Stomach (tissue), 9 donors: ENCODE results near the gene CARD11. TPM values are rescaled to one million over a fixed set of nuclear protein-coding genes. Genes with fewer than 3 reads are reported as not detected.

Experiments
- DNase-seq, 2 donors: peaks; one replicate each; pipeline versions ENCODE4 v3.0.0 to v3.0.0-alpha.2; 2013 to 2019
- H3K27ac ChIP-seq, 5 donors: fragments of 200-600 bp in 4 of 5; sonication (generic) in 4 of 5; one replicate each; pipeline ENCODE4 v1.5.1; 2013 to 2019; ENCODE audit warnings: mild to moderate bottlenecking in 1 of 5, moderate library complexity in 1 of 5
- H3K27me3 ChIP-seq, 3 donors: fragments of 200-600 bp; sonication (generic); one replicate each; pipeline ENCODE4 v1.5.1; 2017 to 2019; ENCODE audit warnings: mixed run types in 1 of 3
- H3K36me3 ChIP-seq, 4 donors: fragments of 200-600 bp; sonication (generic); 1 replicate in 3 of 4; 2 replicates in 1 of 4; pipeline ENCODE4 v1.5.1; 2016 to 2019
- H3K4me1 ChIP-seq, 4 donors: fragments of 200-600 bp; sonication (generic); one replicate each; pipeline ENCODE4 v1.5.1; 2016 to 2019
- H3K4me3 ChIP-seq, 4 donors: fragments of 200-600 bp; sonication (generic) in 3 of 4; one replicate each; pipeline ENCODE4 v1.5.1; 2016 to 2019; ENCODE audit warnings: mild to moderate bottlenecking in 1 of 4
- H3K9me3 ChIP-seq, 4 donors: fragments of 200-600 bp; sonication (generic); one replicate each; pipeline ENCODE4 v1.5.1; 2016 to 2019
- CTCF ChIP-seq, 7 experiments: fragments of 450-650 bp in 4 of 7; fragments of 200-600 bp in 3 of 7; sonication (generic) in 3 of 7; IDR thresholded peaks; one replicate each; pipeline ENCODE4 v1.5.1; 2016 to 2019; ENCODE audit warnings: antibody characterized with exemption in 7 of 7, control low read depth in 2 of 7, mild to moderate bottlenecking in 1 of 7
- EP300 ChIP-seq: sonication (generic); formaldehyde crosslinking; IDR thresholded peaks from one replicate; pipeline ENCODE4 v1.6.1; 2017; ENCODE audit warnings: antibody characterized with exemption
- POLR2A ChIP-seq, 4 donors: fragments of 450-650 bp; IDR thresholded peaks; one replicate each; pipeline ENCODE4 v1.6.1; 2016; ENCODE audit warnings: antibody characterized with exemption in 4 of 4, control low read depth in 2 of 4, mild to moderate bottlenecking in 1 of 4, moderate library complexity in 1 of 4
- POLR2AphosphoS5 ChIP-seq, 3 donors: sonication (generic); formaldehyde crosslinking; IDR thresholded peaks; one replicate each; pipeline ENCODE4 v1.6.1; 2016; ENCODE audit warnings: antibody characterized with exemption in 3 of 3
- WGBS, 5 donors: extraction: QIAGEN DNeasy Blood & Tissue Kit in 3 of 5; methylation state at CpG; one replicate each; pipeline versions ENCODE4 v1.1.5 to v1.1.7; 2013 to 2018; 5-methylcytosine and 5-hydroxymethylcytosine counted together
- intact Hi-C: fragments of 100-400 bp; cut with DNase I; formaldehyde crosslinking; loops from one replicate; pipeline ENCODE4 v1.15.1; 2023; ENCODE audit warnings: low total_unique reads
- polyA plus RNA-seq, 3 donors: library from polyadenylated mRNA; stranded (reverse); fragments of 200-250 nt; gene quantifications; one replicate each; pipeline ENCODE4 v1.2.3, GENCODE V29; 2013
- total RNA-seq, 5 donors: library from RNA; depleted of rRNA; stranded (reverse); fragments of >200 nt; gene quantifications; one replicate each; pipeline versions ENCODE4 v1.1.0 to v1.2.3, GENCODE V29; 2014 to 2016
- donor health status: healthy with polysubstance abuse.
- donor health status: Bipolar disorder and iron deficiency.
- donor health status: healthy.

CARD11 gene
- total and polyA plus RNA-seq, 8 donors = 0.45 to 9.7 (median 1.8) TPM; not detected in 1

- no peaks in the 10 kb centered on the region for H3K36me3 ChIP-seq
- TF ChIP-seq CTCF (IDR thresholded peaks at IDR 0.05) (no peak), POLR2AphosphoS5 (IDR thresholded peaks at IDR 0.05) (no peak), EP300 (no peak), POLR2A (IDR thresholded peaks at IDR 0.05) (no peak)
- H3K27me3 ChIP-seq = peaks cover 0 to 20% (median 0%) of the 10 kb centered on the region in 3 donors
- H3K4me3 ChIP-seq = no peak overlapping the region
- no peaks in the 10 kb centered on the region for H3K9me3 ChIP-seq
- H3K27ac ChIP-seq = no peak overlapping the region
- peaks cover 0 to 2% (median 0%) of the 10 kb centered on the region in 4 donors for H3K4me1 ChIP-seq
- 74 to 88% (median 84%) methylated on average over 9 to 10 of the region's 10 CpGs for WGBS, 5 donors
- DNase-seq = no peak
- intact Hi-C loops = loop anchor here (10.0 kb wide), 2 partner anchors 273 to 1013 kb away; no protein-coding TSS in a partner anchor
Measured at GRCh38 chr7:2882111-2882510, 161.6 kb downstream of the CARD11 start.

- H3K4me3 ChIP-seq = no peak overlapping the region
- H3K27ac ChIP-seq = no peak overlapping the region
- 56 to 72% (median 64%) methylated on average over 13 to 18 of the region's 18 CpGs for WGBS, 5 donors
- DNase-seq = no peak
- intact Hi-C loops = loop anchor here (10.0 kb wide), 2 partner anchors 274 to 1014 kb away; no protein-coding TSS in a partner anchor
- no peaks in the 10 kb centered on the region for H3K36me3 ChIP-seq
- peaks cover 0 to 17% (median 0%) of the 10 kb centered on the region in 3 donors for H3K27me3 ChIP-seq
- TF ChIP-seq POLR2A (IDR thresholded peaks at IDR 0.05) = no peak
- no peak for TF ChIP-seq POLR2AphosphoS5 (IDR thresholded peaks at IDR 0.05)
- TF ChIP-seq EP300 = no peak
- no peak for TF ChIP-seq CTCF (IDR thresholded peaks at IDR 0.05)
- no peaks in the 10 kb centered on the region for H3K4me1 ChIP-seq
- H3K9me3 ChIP-seq = no peaks in the 10 kb centered on the region
Measured at GRCh38 chr7:2880874-2881533, 162.7 kb downstream of the CARD11 start.

DNA sequence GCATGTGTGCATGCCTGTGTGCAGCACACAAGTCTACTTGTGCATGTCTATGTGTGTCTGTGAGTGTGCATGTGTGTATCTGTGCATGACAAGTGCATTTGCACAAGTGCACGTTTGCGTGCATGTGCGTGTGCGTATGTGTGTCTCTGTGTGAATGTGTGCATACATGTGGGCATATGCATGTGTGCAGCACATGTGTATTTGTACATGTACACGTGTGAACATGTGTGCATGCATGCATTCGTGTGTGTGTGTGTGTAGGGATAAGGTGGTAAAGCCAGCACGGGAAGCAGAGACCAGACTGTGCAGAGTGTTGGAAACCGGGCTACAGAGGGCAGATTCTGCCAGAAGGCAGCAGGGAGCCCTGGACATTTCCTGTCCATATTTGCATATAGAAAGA, 163.6 kb downstream of the CARD11 start:
- 70 to 83% (median 77%) methylated on average over 8 of the region's 8 CpGs for WGBS, 5 donors
- Histone ChIP-seq H3K4me3 (no peak overlapping the region), H3K27me3 (peaks cover 0 to 17% (median 0%) of the 10 kb centered on the region in 3 donors), H3K27ac (no peak overlapping the region), H3K9me3 (no peaks in the 10 kb centered on the region), H3K4me1 (no peaks in the 10 kb centered on the region), H3K36me3 (no peaks in the 10 kb centered on the region)
- DNase-seq = no peak
- TF ChIP-seq CTCF (IDR thresholded peaks at IDR 0.05) (no peak), EP300 (no peak), POLR2A (IDR thresholded peaks at IDR 0.05) (no peak), POLR2AphosphoS5 (IDR thresholded peaks at IDR 0.05) (no peak)
- intact Hi-C loops = loop anchor here (10.0 kb wide), 2 partner anchors 275 to 1015 kb away; no protein-coding TSS in a partner anchor

DNA sequence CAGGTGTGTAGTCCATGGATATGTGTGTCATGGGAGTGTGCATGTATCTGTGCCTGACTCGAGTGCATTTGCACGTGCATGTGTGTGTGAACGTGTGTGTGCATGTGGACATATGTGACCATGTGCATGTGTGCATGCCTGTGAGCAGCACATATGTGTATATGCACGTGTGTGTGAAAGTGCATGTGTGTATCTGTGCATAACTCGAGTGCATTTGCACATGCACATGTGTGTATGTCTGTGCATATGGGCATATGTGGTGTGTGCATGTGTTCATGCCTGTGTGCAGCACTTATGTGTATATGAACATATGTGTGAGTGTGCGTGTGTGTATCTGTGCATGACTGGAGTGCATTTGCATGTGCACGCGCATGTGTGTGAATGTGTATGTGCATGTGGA, 164.3 kb downstream of the CARD11 start:
- Histone ChIP-seq H3K27me3 (peaks cover 0 to 17% (median 0%) of the 10 kb centered on the region in 3 donors), H3K4me3 (no peak overlapping the region), H3K36me3 (no peaks in the 10 kb centered on the region), H3K9me3 (no peaks in the 10 kb centered on the region), H3K4me1 (no peaks in the 10 kb centered on the region), H3K27ac (no peak overlapping the region)
- no peak for DNase-seq
- 91 to 97% (median 94%) methylated on average over 8 of the region's 8 CpGs for WGBS, 5 donors
- TF ChIP-seq POLR2A (IDR thresholded peaks at IDR 0.05) (no peak), POLR2AphosphoS5 (IDR thresholded peaks at IDR 0.05) (no peak), EP300 (no peak)
- intact Hi-C loops = no loop called here

DNA sequence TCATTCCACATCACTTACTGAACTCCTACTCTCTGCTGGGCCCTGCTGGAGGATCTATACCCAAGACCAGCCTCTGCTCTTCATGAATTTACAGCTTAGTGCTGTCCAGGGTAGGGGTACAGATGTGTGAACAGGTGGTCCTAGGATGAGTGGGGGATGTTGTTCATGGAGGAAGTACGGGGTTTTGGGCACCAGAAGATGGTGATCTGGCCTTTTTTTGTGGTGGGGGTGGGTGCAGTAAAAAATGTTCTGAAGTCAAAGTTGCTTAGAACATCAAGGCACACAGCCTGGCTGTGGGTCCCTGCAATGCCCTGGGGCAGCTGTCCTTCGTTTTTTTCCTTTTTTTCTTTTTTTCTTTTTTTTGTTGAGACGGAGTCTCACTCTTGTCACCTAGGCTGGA, 165.4 kb downstream of the CARD11 start:
- WGBS, 5 donors = 61 to 79% (median 71%) methylated on average over 3 of the region's 3 CpGs
- DNase-seq = no peak
- Histone ChIP-seq H3K4me1 (no peaks in the 10 kb centered on the region), H3K36me3 (no peaks in the 10 kb centered on the region), H3K27me3 (peaks cover 0 to 16% (median 0%) of the 10 kb centered on the region in 3 donors), H3K9me3 (no peaks in the 10 kb centered on the region), H3K27ac (no peak overlapping the region), H3K4me3 (no peak overlapping the region)
- no peak for TF ChIP-seq POLR2AphosphoS5 (IDR thresholded peaks at IDR 0.05)
- no peak for TF ChIP-seq EP300
- no peak for TF ChIP-seq POLR2A (IDR thresholded peaks at IDR 0.05)
- no peak for TF ChIP-seq CTCF (IDR thresholded peaks at IDR 0.05)
- intact Hi-C loops = no loop called here
